HL-60/S4 (cell line): ENCODE data around the gene ZC3H7A.
"Not testable (repeated sequence)": the region's sequence is repeated elsewhere in the genome, so short reads cannot be mapped to it uniquely, and the experiment has no call there.

ENCODE experiments used
- in situ Hi-C: fragments of 300-500 bp; cut with MboI; formaldehyde crosslinking; loops from 2 replicates; pipeline ENCODE4 v1.14.3; 2022; ENCODE audit warnings: low sequenced_read_pairs

ZC3H7A gene

DNA sequence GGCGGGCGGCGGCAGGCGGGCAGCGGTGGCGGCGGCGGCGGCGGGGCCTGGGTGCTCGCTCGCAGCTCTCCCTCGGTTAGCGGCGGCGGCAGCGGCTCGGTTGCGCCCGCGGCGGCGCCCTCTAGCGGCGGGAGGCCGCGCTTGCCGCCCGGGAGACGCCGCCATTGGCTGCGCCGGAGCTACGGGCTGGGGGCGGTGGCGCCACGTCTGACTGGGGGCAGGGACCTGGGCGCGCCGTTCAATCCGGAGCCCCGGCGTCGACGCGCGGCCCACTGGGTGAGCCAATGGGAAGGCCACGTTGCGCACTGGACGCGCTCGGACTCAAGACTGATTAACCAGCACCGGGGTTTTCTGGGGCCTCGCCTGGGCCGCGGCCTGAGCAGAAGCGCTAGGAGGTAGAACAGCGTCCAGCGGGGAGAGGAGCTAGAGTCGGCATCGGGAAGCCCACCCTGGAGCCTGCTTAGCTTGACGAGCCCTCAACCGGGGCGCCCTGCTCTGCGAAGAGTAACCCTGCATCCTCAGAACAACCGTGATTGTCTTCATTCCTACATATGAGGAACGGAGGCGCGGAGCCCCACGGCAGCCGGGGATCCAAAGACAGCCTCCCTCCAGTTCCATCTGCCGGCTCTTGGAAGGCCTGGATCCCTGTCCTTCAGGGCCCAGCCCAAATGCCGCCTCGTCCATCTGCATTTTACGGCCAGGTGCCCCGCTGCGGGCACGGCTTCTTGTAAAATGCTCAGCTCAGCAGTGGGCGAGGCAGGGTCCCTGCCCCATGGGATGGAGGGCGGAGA, at the start of gene ZC3H7A:
Gene ZC3H7A, minus strand, starts transcription at position 93 of the 791 bp plus-strand sequence. CDS start 14,904 bp downstream, outside the sequence.
- in situ Hi-C loops = no loop called here

DNA sequence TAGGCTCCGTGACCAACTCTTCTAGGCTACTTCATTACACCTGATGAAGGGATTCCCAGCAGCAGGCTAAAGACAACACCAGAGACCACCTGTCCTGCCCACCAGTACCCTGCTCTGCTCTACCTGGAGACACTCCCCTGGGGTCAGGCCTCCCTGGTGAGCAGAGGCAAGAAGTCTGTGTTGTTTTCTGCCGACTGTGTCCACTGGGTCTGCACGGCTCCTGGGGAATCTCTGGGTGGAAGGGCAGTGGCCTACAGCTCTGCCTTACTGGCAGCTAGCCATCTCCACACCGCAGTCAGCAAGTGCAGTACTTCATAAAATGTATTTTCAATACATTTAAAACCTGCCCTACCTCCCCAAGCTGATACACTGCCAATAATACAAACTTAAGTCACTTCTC, 47.4 kb upstream of the ZC3H7A start:
- in situ Hi-C loops = no loop called here

DNA sequence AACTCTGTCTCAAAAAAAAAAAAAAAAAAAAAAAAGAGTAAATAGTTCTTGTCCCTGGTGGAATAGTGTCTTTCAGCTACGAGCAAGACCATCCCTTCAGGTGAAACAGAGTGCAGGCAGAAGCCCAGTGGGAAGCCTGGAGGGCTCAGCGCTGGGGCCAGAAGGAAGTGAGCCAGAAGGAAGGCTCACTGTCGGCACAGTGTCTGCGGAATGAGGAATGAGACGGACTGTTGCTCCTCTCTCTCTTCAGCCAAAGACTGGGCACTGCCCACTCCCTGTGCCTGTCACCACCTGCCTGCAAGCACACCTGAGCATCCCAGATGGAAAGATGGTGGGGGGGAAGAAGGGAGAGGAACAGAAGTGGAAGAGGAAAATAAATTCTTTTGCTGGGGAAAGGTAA, 46.8 kb upstream of the ZC3H7A start:
- in situ Hi-C loops = no loop called here

DNA sequence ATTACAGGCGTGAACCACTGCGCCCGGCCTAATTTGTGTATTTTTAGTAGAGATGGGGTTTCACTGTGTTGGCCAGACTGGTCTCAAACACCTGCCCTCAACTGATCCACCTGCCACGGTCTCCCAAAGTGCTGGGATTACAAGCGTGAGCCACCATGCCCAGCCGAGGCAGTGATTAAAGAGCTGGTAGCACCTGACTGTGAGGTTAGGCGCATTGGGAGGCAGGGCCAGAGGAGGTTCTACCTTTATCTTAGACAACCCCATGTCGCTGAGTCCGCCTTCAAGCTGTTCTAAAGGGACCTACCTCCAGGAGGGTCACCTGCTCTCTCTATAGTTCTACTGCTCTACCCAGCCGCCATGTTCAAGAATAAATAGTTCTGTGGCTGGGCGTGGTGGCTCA, 46.1 kb upstream of the ZC3H7A start:
- in situ Hi-C loops = no loop called here

GRCh38 chr16:11841026-11841425, 44.0 kb upstream of the ZC3H7A start:
- in situ Hi-C loops = no loop called here

GRCh38 chr16:11836650-11837244, 39.7 kb upstream of the ZC3H7A start:
- in situ Hi-C loops = no loop called here

DNA sequence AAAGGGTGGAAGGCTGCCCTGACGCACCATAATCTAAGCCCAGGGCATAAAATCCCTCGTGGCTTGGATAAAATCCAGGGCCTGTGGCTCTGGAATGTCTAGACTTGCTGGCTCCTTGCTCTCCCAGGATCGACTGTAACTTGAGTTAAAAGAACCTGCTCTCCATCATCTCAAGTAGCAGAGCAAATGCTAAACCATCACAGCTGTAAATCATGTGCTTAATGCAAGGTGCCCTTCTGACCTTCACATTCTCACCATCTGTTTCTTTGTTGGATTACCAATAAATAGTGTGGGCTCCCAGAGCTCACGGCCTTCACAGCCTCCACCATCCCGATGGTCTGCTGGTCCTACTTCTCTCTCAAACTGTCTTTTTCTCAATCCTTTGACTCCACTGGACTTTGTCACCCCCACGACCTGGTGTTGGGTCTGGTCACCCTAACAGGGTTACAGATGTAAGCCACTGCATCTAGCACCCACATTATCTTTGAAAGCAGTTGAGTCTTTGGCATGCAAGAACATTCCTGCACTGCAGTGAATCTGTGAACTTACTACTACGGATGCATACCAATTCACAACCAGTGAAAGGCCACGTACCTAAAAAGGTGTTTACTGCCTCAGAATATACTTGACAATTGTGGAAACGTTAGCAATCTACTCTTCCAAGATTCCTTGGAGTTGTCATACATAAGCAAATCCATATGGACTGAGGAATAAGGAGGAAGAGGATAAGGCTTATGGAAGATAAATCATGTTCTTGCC, 39.0 kb upstream of the ZC3H7A start:
- in situ Hi-C loops = no loop called here

DNA sequence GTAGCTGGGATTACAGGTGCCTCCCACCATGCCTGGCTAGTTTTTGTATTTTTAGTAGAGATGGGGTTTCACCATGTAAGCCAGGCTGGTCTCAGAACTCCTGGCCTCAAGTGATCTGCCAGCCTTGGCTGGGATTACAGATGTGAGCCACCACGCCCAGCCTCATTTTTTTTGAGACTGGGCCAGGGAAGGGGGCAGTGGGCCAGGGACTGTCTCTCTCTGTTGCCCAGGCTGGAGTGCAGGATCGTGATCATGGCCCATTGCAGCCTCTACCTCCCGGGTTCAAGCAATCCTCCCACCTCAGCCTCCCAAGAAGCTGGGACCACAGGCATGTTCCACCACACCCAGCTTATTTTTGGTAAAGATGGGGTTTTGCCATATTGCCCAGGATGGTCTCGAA, 38.3 kb upstream of the ZC3H7A start:
- in situ Hi-C loops = no loop called here

DNA sequence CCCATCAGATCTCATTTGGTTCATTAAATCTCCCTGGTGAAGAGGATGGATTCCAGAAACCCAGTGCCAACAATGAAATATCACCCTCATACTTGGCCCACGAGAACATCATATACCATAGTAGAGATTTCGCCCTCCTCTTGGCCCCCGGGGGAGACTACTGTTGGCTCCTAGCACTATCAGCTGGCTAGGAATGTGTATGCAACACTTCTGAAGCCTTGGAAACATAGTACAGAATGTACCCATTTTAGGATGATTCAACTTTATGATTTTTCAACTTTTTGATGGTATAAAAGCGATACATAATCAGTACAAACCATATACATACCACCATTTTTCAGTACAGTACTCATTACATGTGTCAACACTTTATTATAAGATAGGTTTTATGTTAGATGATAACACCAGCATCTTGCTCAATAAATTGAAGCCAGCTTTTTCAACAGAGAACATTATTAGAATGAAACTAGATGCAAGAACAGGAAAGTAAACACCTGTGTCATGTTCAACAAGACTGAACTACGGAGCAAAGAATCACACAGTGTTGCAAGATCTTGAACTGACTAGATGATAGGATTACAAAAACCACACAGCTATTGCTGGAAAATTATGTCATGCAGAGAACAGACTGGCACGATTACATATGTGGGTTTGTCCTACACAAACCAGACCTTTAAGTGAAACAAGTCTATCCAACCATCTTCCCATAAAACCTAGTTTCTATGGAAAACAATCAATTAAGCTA, 37.1 kb upstream of the ZC3H7A start:
- in situ Hi-C loops = no loop called here

GRCh38 chr16:11828696-11829095, 31.6 kb upstream of the ZC3H7A start:
- in situ Hi-C loops = no loop called here

- in situ Hi-C loops = not testable (repeated sequence)
Observed at GRCh38 chr16:11825520-11826165, 28.6 kb upstream of the ZC3H7A start.

DNA sequence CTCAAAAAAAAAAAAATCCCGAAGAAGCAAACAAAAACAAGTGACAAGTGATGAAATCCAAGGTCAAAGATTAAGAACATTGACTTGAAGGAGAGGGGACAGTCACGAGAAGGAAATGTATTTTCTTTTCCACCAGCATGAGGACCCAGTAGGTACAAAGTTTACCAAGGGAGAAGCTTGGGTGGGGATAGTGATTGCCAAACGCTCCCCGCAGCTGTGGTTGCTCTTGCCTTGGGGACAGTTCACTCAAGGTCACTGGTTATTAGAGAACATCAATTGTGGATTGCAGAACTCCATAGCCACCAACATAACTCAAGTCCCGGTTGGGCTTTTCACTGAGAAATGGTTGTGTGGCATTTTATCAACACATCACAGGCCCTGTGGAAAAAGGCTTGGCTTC, 27.3 kb upstream of the ZC3H7A start:
- in situ Hi-C loops = loop anchor here (25.0 kb wide), 1 partner anchor 862 kb away; no protein-coding TSS in a partner anchor

DNA sequence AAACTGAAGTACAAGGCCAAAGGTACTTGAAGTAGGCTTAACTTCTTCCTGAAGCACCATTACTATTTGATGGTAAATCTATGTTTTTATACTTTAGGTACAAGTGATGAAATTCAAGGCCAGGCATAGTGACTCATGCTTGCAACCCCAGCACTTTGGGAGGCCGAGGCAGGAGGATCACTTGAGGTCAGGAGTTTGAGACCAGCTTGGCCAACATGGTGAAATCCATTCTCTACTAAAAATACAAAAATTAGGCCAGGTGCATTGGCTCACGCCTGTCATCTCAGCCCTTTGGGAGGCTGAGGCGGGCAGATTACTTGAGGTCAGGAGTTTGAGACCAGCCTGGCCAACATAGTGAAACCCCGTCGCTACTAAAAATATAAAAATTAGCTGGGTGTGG, 26.6 kb upstream of the ZC3H7A start:
- in situ Hi-C loops = loop anchor here (25.0 kb wide), 1 partner anchor 861 kb away; no protein-coding TSS in a partner anchor

- in situ Hi-C loops = loop anchor here (25.0 kb wide), 1 partner anchor 857 kb away; no protein-coding TSS in a partner anchor
Observed at GRCh38 chr16:11819798-11820197, 22.7 kb upstream of the ZC3H7A start.

- in situ Hi-C loops = loop anchor here (25.0 kb wide), 1 partner anchor 857 kb away; no protein-coding TSS in a partner anchor
Observed at GRCh38 chr16:11818970-11819369, 21.9 kb upstream of the ZC3H7A start.

DNA sequence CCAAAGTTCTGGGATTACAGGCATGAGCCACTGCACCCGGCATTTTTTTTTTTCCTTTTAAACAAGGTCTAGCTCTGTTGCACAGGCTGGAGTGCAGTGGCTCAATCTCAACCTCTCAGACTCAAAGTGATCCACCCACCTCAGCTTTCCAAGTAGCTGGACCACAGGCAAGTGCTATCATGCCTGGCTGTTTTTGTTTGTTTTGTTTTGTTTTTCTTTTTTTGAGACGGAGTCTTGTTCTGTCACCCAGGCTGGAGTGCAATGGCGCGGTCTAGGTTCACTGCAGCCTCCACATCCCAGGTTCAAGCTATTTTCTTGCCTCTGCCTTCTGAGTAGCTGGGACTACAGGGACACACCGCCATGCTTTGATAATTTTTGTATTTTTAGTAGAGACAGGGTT, 19.1 kb upstream of the ZC3H7A start:
- in situ Hi-C loops = loop anchor here (25.0 kb wide), 1 partner anchor 854 kb away; no protein-coding TSS in a partner anchor

- in situ Hi-C loops = loop anchor here (25.0 kb wide), 1 partner anchor 852 kb away; no protein-coding TSS in a partner anchor
Observed at GRCh38 chr16:11814800-11815199, 17.7 kb upstream of the ZC3H7A start.

DNA sequence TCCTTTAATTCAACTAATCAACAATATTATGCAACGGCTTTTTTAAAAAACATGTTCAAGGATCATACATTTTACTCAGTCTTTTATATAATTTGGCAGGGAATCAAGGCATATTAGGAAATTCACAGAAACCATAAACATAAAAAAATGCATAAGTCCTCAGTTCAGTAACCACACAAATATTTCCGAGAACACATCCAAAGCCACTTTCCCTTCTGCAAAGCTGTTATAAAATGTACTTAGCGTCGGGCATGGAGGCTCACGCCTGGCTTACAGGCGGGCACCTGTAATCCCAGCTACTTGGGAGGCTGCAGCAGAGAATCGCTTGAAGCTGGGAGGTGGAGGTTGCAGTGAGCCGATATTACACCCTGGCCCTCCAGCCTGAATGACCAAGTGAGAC, 9.7 kb upstream of the ZC3H7A start:
- in situ Hi-C loops = loop anchor here (25.0 kb wide), 1 partner anchor 844 kb away; no protein-coding TSS in a partner anchor

GRCh38 chr16:11805556-11805955, 8.5 kb upstream of the ZC3H7A start:
- in situ Hi-C loops = loop anchor here (25.0 kb wide), 1 partner anchor 843 kb away; no protein-coding TSS in a partner anchor

- in situ Hi-C loops = loop anchor here (25.0 kb wide), 1 partner anchor 839 kb away; no protein-coding TSS in a partner anchor
Observed at GRCh38 chr16:11801481-11802021, 4.5 kb upstream of the ZC3H7A start.
